Skeletal muscle cell (primary cell): Measurements from ENCODE around the gene SMIM41.
"Not testable (repeated sequence)": the region's sequence is repeated elsewhere in the genome, so short reads cannot be mapped to it uniquely, and the experiment has no call there.

Experiments used
- DNase-seq: peaks from one replicate; pipeline ENCODE4 v3.0.0-alpha.2; 2010; ENCODE audit warnings: low read depth
- H3K4me3 ChIP-seq: 2 replicates; pipeline ENCODE4 v1.5.1; 2011; ENCODE audit warnings: low read depth, mild to moderate bottlenecking, control low read depth, low read length, moderate library complexity

The SMIM41 gene

DNA sequence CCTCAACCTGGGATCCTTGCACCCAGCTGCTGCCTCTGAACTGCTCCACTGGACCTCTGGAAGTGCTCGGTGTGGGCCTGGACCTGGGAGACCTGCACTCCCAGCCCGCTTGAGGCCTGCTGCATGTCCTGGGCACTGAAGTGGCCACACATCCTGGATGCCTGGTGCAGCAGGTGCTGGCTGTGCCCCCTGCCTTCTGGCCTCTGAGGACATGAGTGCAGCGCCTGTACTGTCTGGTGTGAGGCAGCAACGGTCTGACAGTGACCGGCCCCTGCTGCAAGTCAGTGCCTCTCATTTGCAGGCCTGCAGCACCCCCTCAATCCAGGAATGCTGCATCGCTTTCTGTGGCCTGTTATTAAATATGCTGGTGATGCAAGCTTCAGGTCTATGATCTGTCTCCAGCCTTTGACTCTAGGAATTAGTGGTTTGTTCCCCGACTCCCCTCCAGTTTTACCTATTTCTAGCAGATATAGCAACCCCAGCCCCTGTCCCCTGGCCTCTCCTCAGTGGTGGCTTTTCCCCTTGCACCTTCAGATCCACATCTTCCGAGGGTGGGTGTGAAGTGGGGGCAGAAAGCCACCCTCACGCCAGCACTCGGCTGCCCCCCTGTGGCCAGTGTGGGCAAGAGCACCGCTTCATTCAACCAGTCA is 3.6 kb downstream of the SMIM41 start:
- no peak for DNase-seq
- no peak overlapping the region for H3K4me3 ChIP-seq

DNA sequence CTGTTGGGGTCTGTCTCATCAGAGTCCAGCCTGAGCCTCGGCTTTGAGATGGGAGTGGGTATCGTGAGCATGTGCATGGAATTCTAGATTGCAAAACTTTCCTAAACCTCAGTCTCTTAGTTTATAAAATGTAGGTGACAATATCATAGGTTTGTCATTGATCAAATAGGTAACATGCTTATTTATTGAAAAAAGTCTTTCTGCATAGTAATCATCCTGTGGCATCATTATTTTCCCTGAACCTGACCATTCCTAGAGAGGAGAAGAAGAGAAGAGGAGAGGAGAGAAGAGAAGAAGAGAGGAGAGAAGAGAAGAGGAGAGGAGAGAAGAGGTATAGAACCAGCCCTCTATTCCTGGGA is 4.1 kb downstream of the SMIM41 start:
- no peak for DNase-seq
- no peak overlapping the region for H3K4me3 ChIP-seq

DNA sequence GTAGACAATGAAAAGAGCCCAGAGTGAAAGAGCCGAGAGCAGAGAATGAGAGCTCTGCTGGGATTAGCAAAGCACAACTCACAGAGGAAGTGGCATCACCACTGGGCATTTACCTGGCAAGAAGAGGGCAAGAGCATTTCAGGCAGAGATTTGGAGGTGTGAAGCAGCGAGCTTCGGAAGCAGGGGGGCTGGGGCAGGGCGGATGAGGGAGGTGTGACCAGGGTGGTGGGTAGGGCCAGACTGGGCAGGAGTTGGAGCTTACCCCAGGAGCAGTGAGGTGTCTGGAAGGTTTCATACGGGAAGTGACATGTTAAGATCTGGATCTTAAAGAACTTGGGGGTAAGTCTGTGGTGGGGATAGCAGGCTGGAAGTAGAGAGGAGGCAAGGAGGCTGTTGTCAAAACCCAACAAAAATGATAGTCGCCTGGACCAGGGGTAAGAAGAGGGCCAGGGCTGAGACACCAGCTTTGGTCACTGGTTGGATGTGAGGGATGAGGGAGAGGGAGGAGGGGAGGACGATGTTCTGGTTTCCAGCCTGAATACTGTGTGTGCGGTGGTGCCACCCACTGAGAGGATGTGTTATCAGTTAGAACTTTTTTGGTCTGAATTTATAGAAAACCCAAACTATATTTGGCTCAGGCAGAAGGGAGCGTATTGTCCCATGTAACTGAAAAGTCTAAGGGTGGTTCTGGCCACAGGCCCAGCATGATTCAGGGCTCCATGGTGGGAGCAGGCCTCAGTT is 5.2 kb downstream of the SMIM41 start:
- H3K4me3 ChIP-seq = no peak overlapping the region
- no peak for DNase-seq

DNA sequence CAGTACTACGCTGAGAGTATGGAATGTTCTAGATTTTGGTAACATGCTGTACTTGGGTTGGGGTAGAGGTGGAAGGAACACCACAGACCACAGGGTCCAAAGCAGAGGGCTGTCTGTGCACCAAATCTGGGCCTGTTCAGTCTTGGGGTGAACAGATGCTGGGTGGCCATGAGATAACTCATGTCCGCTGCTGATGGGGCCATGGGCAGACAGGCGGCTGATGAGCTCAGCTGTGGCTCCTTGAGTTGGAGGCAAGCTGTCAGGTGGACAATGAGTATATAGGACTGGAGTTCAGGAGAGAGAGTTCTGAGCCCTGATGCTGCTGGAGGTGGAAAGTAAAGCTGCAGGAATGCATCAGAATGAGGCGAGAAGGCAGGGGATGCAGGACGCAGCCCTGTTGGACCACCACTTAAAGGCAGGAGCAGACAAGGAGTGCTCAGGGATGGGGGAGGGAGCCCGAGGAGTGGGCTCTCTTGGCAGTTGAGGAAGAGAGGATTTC is 6.2 kb downstream of the SMIM41 start:
- H3K4me3 ChIP-seq = no peak overlapping the region
- DNase-seq = no peak

DNA sequence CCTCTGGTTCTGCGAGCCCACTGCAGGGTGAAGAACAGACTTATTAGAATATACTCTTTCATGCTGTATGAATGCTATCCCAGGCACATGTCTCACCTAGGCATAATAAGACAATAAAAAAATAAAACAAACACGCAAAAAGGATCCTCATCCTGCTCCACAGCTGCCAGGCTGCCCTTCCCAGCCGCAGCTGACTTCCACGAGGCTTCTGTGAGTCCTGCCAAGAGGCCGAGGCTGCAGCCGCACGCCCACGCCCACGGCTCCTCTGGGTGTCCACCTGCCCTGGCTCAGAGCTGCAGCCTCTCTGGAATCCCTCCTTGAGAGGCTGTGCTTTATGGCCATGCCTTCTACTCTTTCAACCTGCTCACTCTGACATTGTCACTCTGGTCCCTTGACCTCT is 6.9 kb downstream of the SMIM41 start:
- H3K4me3 ChIP-seq = no peak overlapping the region
- DNase-seq = no peak

DNA sequence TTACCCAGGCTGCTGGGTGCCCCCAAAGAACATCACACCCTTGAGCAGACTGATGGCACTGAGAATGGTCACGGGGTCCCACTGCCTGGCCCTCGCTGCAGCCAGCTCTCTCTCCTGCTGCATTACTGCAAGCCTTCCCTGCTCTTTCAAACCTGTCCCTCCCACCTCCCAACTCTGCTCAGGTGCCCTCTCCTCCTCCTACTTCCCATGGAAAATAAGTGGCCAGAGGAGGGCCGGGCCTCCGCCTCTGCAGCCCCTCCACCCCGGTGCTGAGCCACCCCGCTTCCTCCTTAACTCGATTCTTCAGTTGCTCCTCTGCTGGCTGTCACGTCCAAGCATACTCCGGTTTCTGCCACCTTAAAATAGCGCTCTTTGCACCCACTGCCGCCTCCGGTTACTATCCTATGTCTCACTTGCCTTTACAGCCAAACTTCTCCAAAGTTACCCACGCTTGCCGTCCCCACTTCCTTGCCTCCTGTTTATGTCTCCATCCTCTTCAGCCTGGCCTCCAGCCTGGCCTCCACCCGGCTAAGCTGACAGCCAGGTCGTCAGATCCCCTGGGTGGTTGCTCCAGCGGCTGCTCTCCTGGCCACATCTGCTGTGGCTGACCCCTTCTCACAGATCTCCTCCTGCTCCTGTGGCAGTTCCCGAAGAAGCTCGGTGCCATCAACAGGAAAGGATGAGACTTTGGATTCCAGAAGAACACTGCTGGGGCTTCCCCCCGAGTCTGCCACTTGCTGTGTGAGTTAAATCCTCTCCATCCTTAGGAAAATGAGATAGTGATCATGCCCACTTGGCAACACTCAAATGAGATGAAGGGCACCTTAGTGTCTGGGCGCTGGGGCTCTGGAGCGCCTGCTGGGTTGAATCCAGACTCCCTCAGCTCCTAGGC is 7.7 kb downstream of the SMIM41 start:
- no peak overlapping the region for H3K4me3 ChIP-seq
- DNase-seq = no peak

DNA sequence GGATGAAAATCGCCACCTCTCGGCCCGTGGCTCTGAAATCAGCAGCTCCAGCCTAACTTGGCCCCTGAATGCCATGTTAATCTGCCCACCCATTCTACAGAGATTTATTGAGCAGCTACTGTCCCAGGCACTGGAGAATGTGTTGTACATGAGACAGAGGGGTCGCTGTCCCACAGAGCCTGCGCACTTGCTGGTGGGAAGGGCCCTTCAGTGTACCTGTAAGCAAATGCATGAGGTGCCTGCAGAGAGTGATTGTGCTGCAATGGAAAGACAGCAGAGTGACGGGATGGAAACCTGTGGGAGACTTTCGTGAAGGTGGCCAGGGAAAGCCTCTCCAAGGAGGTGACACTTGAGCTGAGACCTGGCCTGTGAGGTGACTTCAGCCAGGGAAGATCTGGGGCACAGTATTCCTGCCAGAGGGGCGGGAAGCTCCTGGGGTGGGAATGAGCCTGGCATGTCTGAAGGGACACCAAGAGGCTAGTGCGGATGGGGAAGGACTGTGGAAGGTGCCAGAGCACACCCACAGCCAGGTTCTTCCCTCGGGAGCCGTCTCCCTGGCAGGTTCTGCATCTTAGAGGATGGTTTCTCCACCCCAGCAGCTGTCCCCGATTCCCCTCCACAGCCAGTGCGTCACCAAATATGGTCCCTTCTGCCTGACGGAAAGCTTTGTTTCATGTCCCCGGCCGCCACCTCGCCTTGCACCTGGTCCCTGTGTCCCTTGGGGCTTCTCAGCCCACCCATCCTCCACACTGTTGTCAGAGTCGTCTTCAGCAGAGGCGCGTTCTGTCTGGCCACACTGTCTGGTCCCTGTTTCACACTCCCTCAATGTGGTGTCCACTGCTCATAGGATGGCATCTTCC is 8.7 kb downstream of the SMIM41 start:
- no peak for DNase-seq
- H3K4me3 ChIP-seq = no peak overlapping the region

DNA sequence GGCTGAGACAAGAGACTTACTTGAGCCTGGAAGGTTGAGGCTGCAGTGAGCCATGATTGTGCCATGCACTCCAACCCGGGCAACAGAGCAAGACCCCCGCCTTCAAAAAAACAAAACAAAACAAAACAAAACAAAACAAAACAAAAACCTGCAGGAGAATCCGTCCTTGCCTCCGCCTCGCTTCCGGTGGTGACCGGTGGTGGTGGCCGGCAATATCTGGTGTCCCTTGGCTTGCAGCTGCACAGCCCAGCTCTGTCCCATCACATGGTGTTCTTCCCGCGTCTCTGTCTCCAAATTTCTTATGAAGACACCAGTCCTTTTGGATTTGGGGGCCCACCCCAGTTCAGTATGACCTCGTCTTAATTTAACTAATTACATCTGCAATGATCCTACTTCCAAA is 10.0 kb downstream of the SMIM41 start:
- DNase-seq = no peak
- no peak overlapping the region for H3K4me3 ChIP-seq

DNA sequence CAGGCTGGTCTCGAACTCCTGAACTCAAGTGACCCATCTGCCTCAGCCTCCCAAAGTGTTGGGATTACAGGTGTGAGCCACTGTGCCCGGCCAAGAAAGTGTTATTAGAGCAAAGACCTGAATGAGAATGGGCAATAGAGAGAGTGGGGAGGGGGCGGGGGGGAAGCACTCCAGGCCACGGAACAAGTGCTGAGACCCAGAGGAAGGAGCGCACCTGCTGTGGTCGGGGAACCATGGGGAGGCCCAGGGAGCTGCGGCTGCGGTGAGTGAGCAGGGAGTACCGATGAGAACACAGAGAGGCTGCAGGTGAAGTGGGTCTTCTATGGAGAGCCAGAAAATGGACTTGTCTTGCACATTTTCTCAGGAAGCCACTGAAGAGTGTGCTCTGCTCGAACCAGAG is 10.8 kb downstream of the SMIM41 start:
- H3K4me3 ChIP-seq = no peak overlapping the region
- DNase-seq = no peak

DNA sequence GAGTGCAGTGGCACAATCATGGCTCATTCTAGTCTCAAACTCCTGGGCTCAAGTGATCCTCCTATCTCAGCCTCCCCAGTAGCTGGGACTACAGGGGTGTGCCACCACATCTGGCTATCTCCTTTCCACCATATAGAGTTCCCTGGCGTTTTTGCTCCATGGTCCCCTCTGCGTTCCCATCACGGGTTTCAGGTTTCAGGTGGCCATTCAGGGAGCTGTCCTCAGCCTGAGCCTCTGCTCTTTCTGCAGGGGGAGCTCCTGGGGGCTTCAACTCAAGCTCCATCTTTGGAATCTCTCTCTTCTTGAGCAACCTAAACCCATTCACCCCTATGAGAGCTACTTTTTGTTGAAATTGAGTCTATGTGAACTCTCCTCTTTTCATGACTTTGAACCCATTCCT is 11.6 kb downstream of the SMIM41 start:
- no peak overlapping the region for H3K4me3 ChIP-seq
- DNase-seq = no peak

DNA sequence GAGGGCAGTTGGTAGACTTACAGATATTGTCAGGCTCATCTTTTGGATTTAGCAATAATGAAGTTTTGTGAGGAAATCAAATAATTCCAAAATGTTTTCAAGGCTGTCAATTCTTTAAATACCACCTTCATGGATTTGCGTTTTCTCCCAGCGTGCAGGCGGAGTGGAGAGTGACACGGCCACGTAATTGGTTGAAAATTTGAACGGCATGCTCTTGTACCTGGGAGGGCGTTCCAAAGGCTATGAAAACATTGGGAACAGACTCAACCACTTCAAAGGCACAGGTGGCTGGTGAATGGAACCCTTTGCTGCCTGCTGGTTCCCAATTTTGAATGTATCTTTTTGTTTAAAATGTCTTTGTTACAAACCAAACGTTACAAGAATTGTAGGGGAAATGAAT is 12.4 kb downstream of the SMIM41 start:
- H3K4me3 ChIP-seq = no peak overlapping the region
- no peak for DNase-seq

DNA sequence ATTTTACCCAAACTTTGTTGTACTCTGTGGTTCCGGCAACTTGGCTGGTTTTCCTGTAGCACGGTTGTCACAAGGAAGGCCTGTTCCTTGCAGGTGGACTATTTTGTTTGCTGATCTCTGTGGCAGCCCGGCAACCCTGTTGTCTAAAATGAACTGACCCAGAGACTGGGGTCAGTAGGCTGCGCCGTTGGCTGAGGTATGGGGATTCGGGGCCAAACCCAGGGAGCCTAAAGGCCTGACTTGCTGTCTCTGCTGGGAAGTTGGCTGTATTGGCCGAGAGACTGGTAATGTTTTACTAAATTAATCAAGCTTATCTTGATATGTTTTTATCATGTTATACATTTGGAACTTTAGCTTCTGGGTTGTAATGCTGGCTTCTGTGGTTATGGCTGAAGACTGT is 13.8 kb downstream of the SMIM41 start:
- H3K4me3 ChIP-seq = no peak overlapping the region
- DNase-seq = no peak

DNA sequence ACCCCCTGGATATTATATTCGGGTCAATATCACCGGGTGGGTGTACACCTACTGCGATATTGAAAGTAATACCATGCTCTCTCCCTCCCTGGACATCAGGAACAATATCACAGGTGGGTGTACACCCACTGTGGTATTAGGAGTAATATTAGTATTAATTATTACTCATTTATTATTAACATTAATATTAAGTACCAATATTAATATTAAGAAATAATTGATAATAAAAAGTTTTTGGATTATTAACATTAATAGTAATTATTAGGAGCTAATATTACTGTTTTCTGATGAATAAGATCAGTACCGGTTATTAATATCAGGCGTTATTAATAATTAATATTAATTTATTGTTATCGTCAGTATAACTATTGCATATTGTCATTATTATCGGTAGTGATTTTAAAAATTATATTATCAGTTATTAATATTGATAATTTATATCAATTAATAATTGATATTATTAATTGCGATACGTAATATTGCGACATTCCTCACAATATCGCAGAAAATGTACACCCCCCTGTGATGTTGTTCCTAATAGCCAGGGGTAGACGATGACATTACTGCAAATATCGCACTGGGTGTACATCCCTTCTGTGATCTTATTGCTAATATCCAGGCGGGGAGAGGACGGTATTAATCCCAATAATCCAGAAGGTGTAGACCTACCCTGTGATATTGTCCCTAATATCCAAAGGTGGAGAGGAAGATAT is 17.0 kb downstream of the SMIM41 start:
- no peak overlapping the region for H3K4me3 ChIP-seq
- DNase-seq = no peak

DNA sequence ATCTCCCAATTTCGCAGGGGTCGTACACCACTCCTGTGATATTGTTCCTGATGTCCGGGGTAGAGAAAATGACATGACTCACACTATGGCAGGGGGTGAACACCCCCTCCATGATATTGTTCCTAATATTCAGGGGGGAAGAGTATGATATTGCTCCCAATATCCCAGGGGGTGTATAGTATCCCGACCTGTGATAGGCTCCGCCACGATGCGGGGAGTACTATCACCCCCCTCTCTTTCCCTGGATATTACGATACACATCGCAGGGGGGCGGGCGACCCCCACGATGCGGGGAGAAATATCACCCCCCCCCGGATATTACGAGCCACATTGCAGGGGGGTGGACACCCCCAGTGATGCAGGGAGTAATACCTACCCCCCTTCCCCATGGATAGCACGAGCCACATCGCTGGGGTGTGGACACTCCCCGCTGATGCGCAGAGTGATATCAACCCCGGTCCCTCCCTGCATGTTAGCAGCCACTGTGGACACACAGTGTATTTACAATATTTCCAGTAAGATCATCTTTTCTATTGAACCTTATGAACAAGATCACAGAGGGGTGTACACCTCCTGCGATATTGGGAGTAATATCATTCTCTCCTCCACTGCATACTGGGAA is 17.7 kb downstream of the SMIM41 start:
- no peak for DNase-seq
- no peak overlapping the region for H3K4me3 ChIP-seq

DNA sequence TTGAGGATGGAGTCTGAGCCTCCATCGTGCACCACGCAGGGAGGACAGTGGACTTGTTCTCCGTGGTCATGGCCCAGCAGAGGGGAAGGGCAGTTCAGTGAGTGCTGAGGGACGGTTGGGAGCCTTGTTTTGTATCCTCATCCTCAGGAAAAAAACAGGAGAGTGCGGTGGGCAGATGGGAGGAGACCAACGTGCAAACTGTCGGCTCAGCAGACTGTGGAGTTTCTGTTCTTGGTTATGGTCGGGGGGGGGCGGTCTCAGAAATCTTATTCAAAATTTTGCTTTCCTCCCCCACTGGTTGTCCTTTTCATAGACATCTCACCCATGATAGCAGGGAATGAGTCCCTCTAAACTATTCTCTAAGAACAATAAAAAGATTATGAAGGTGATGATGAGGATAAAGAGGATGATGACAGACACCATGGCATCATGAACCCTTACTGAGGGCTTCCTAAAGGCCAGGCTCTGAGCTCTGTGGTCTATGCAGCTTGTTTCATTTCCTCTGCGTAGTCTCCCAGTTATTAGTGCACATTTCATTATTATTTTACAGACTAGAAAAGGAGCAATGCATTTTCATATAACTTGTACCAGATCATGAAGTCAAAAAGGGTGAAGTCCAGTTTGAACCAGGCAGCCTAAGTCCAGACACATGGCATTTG is 25.1 kb downstream of the SMIM41 start:
- not testable (repeated sequence) for H3K4me3 ChIP-seq, DNase-seq

DNA sequence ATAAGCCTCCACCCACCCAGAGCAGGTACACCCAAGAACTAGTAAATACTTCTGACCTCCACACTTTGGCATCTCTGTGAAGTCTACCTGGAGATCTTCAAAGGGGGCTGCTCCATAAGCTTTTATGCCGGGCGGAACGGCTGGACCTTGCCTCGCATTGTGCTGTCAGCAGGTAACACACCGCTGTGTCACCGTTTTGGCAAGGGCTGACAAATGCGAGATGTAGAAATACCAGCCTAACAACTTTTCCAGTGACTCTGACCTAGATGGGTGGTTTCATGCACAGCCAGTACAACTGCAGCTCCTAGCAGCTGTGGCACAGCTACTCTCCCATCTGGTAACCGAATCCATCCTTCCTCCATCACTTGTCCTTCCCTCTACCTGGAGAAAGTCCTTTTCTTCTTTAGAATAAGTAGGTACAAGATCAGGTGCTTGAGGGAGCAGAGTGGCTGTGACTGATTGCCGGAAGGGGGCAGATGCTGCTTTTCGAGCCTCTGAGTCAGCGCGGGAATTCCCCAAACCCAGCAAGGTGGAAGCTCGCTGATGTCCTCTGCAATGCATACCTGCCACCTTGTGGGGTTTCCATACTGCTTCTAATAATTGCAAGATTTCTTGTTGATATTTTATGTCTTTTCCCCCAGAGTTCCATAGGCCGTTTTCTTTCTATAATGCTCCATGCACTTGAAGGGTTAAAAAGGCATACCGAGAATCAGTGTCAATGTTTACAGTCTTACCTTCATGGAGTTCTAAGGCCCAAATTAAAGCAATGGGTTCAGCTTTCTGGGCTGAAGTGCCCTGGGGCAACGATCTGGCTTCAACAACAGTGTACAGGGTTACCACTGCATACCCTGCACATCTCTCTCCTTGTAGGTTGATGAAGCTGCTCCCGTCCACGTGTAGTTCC is 37.0 kb downstream of the SMIM41 start:
- not testable (repeated sequence) for DNase-seq

More for the DNA sequence above, 37.0 kb downstream of the SMIM41 start:
- not testable (repeated sequence) for H3K4me3 ChIP-seq
